Measurements from ENCODE around the gene SPTBN2. TPM values are rescaled to one million over a fixed set of nuclear protein-coding genes. Genes with fewer than 3 reads are reported as not detected.

SPTBN2 gene
- total RNA-seq, 4 donors from 2014 or later = 3.1 to 18.3 (median 8.5) TPM

DNA sequence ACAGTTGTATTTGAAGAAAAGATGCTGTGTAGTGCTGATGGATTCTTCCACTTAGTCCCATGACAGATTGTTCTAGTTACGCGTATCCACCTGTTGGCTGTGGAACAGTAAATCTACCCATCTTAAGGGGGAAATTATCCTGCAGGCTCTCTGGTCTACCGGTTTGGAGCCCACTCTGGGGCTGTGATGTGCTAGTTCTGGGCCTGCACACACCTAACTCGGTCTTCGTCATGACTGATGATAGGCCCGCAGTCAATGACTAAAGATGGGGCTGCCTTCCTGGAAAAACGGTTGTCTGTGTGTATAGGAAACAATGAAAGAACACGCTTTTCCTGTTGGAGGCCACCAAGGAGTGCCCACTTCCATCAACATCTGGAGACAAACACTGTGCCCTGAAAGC is 45.1 kb downstream of the SPTBN2 start:
- H3K27me3 ChIP-seq = no peaks in the 10 kb centered on the region
- H3K36me3 ChIP-seq = peaks cover 0 to 17% (median 0%) of the 10 kb centered on the region in 3 donors
- WGBS, 2 donors = 93% methylated on average over 8 of the region's 8 CpGs
- H3K27ac ChIP-seq = no peak overlapping the region
- H3K4me1 ChIP-seq = peaks cover 0 to 2% (median under 1%) of the 10 kb centered on the region in 4 donors
- no peak overlapping the region for H3K4me3 ChIP-seq
- no peaks in the 10 kb centered on the region for H3K9me3 ChIP-seq
- DNase-seq (ENCODE audit: low spot score in 2 of 2) = no peak
- TF ChIP-seq EP300 (IDR thresholded peaks at IDR 0.05) (no peak), POLR2A (IDR thresholded peaks at IDR 0.05) (no peak)
- TF ChIP-seq, protein P1, sequence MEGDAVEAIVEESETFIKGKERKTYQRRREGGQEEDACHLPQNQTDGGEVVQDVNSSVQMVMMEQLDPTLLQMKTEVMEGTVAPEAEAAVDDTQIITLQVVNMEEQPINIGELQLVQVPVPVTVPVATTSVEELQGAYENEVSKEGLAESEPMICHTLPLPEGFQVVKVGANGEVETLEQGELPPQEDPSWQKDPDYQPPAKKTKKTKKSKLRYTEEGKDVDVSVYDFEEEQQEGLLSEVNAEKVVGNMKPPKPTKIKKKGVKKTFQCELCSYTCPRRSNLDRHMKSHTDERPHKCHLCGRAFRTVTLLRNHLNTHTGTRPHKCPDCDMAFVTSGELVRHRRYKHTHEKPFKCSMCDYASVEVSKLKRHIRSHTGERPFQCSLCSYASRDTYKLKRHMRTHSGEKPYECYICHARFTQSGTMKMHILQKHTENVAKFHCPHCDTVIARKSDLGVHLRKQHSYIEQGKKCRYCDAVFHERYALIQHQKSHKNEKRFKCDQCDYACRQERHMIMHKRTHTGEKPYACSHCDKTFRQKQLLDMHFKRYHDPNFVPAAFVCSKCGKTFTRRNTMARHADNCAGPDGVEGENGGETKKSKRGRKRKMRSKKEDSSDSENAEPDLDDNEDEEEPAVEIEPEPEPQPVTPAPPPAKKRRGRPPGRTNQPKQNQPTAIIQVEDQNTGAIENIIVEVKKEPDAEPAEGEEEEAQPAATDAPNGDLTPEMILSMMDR (IDR thresholded peaks at IDR 0.05) = no peak

GRCh38 chr11:66680966-66681645 is 47.9 kb downstream of the SPTBN2 start:
- no peak for DNase-seq (ENCODE audit: low spot score in 2 of 2)
- no peaks in the 10 kb centered on the region for H3K9me3 ChIP-seq
- H3K27me3 ChIP-seq = no peaks in the 10 kb centered on the region
- peaks cover 0 to 22% (median 12%) of the 10 kb centered on the region in 4 donors for H3K4me1 ChIP-seq
- H3K4me3 ChIP-seq = no peak overlapping the region
- no peak overlapping the region for H3K27ac ChIP-seq
- peaks cover 0 to 9% (median 0%) of the 10 kb centered on the region in 3 donors for H3K36me3 ChIP-seq
- TF ChIP-seq, protein P1 (IDR thresholded peaks at IDR 0.05) = no peak
- TF ChIP-seq POLR2A (IDR thresholded peaks at IDR 0.05) (no peak), EP300 (IDR thresholded peaks at IDR 0.05) (no peak)
- WGBS, 2 donors = 88 to 93% methylated on average over 7 of the region's 7 CpGs

- TF ChIP-seq EP300 (IDR thresholded peaks at IDR 0.05) = peak in 1 of 2 donors; percentile 92
- TF ChIP-seq POLR2A (IDR thresholded peaks at IDR 0.05) = peak; percentile 58 to 86
- TF ChIP-seq, protein P1 (IDR thresholded peaks at IDR 0.05) = no peak
- H3K4me3 ChIP-seq = peak within 1 kb of the TSS; percentile 53 to 82 (median 74)
- H3K27ac ChIP-seq = peak within 1 kb of the TSS; percentile 89 to 94 (median 93)
- H3K36me3 ChIP-seq = no peaks in the 10 kb centered on the region
- H3K4me1 ChIP-seq = peaks cover 0 to 45% (median 28%) of the 10 kb centered on the region in 4 donors
- no peaks in the 10 kb centered on the region for H3K9me3 ChIP-seq
- DNase-seq (ENCODE audit: low spot score in 2 of 2) = peak; percentile 95 to 96
- H3K27me3 ChIP-seq = no peaks in the 10 kb centered on the region
- 0% methylated on average over 28 to 44 of the region's 61 CpGs for WGBS, 2 donors
These were observed 51.2 kb downstream of the SPTBN2 start, which contains the start of gene RBM4B for GRCh38 chr11:66677599-66678375. Gene RBM4B, minus strand, starts transcription at chr11:66677887. Its CDS starts 808 bp downstream, at chr11:66677079.

DNA sequence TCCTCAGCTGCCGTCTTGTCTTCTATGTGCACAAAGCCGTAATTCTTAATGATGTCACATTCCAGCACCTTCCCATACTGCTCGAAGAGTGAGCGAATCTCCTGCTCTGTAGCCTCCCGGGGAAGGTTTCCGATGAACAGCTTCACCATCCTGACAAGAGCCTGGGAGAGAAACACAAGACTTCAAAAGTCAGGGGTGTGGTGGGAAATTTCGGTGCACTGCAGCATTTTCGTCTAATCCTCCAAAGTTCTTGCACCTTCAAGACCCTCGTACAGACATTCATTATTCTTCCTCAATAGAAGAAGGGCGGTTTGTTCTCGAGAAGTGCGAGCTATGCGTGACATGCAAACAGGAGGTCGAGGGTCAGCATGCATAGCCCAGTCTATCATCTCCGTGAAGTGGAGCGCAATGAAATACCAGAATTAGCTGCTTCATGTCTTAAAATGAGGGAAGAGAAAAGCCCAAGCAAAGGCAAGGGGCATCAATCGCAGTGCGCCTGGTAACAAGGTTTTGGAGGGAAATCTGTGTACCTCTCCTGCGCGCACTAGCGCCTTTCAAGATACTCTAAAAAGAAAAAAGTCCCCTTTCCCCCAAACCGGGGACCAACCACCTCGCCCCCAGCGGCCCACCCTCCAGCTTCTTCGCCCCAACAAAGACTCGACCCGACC is 52.0 kb downstream of the SPTBN2 start:
- Histone ChIP-seq H3K27me3 (no peaks in the 10 kb centered on the region), H3K27ac (peak overlapping the region; percentile 89 to 94 (median 93)), H3K4me1 (peaks cover 0 to 48% (median 28%) of the 10 kb centered on the region in 4 donors), H3K9me3 (no peaks in the 10 kb centered on the region), H3K4me3 (peak overlapping the region; percentile 53 to 82 (median 74)), H3K36me3 (no peaks in the 10 kb centered on the region)
- WGBS, 2 donors = 3 to 7% methylated on average over 27 of the region's 27 CpGs
- peak in 1 of 2 donors; percentile 11 for DNase-seq (ENCODE audit: low spot score in 2 of 2)
- no peak for TF ChIP-seq POLR2A (IDR thresholded peaks at IDR 0.05)
- no peak for TF ChIP-seq EP300 (IDR thresholded peaks at IDR 0.05)
- TF ChIP-seq, protein P1 (IDR thresholded peaks at IDR 0.05) = no peak

All from tibial nerve (tissue), 4 donors.